Measurements from ENCODE around the gene INCENP. TPM values are rescaled to one million over a fixed set of nuclear protein-coding genes. Genes with fewer than 3 reads are reported as not detected.

The INCENP gene
- total and polyA plus RNA-seq, 8 donors, result 2.6 to 32.1 (median 5.1) TPM

DNA sequence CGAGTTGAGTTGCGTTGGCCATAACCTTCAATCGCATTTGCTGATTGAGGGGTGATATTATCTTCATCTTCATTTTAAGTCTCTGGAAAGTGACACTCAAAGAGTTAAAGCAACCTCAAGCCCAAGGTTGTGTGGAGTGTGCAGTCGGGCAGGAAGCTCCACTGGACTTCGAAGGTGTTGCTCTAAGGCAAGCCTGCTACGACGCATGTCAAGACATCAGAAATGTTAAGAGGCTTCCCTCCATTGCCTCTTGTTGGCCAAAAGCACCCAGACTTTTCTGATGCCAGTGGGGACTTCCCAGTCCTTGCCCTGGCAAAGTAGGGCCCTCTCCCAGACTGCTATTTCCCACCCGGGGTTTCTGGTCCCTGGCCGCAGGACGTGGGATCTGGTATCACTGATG is 42.6 kb downstream of the INCENP start:
- H3K9me3 ChIP-seq, result no peaks in the 10 kb centered on the region
- DNase-seq, result no peak
- no peaks in the 10 kb centered on the region for H3K36me3 ChIP-seq
- WGBS, 5 donors, result 82 to 88% (median 83%) methylated on average over 10 of the region's 10 CpGs
- TF ChIP-seq POLR2A (IDR thresholded peaks at IDR 0.05) (no peak), EP300 (IDR thresholded peaks at IDR 0.05) (no peak), POLR2AphosphoS5 (IDR thresholded peaks at IDR 0.05) (no peak)
- TF ChIP-seq, protein P1, sequence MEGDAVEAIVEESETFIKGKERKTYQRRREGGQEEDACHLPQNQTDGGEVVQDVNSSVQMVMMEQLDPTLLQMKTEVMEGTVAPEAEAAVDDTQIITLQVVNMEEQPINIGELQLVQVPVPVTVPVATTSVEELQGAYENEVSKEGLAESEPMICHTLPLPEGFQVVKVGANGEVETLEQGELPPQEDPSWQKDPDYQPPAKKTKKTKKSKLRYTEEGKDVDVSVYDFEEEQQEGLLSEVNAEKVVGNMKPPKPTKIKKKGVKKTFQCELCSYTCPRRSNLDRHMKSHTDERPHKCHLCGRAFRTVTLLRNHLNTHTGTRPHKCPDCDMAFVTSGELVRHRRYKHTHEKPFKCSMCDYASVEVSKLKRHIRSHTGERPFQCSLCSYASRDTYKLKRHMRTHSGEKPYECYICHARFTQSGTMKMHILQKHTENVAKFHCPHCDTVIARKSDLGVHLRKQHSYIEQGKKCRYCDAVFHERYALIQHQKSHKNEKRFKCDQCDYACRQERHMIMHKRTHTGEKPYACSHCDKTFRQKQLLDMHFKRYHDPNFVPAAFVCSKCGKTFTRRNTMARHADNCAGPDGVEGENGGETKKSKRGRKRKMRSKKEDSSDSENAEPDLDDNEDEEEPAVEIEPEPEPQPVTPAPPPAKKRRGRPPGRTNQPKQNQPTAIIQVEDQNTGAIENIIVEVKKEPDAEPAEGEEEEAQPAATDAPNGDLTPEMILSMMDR (IDR thresholded peaks at IDR 0.05), result no peak
- peaks cover 0 to 5% (median 0%) of the 10 kb centered on the region in 4 donors for H3K4me1 ChIP-seq
- no peak overlapping the region for H3K4me3 ChIP-seq
- intact Hi-C loops (cut with DNase I; ENCODE audit: low total_unique reads), result no loop called here
- H3K27ac ChIP-seq, result no peak overlapping the region
- H3K27me3 ChIP-seq, result peaks cover 0 to 37% (median 0%) of the 10 kb centered on the region in 3 donors

DNA sequence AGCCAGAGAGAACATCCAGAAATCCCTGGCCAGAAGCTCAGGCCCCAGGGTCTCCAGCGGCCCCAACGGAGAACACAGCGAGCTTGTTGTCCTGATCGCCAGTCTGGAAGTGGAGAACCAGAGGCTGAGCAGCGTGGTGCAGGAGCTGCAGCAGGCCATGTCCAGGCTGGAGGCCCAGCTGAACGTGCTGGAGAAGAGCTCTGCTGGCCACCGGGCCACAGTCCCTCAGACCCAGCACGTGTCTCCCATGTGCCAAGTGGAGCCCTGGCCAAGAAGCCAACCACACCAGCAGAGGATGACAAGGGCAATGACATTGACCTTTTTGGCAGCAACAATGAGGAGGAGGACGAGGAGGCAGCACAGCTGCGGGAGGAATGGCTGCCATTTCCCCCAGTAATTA is 45.6 kb downstream of the INCENP start:
- Histone ChIP-seq H3K27me3 (peaks cover 0 to 53% (median 0%) of the 10 kb centered on the region in 3 donors), H3K4me1 (peaks cover 0 to 6% (median 0%) of the 10 kb centered on the region in 4 donors), H3K4me3 (no peak overlapping the region), H3K9me3 (no peaks in the 10 kb centered on the region), H3K36me3 (no peaks in the 10 kb centered on the region), H3K27ac (no peak overlapping the region)
- intact Hi-C loops (cut with DNase I; ENCODE audit: low total_unique reads), result no loop called here
- 63 to 83% (median 79%) methylated on average over 10 of the region's 10 CpGs for WGBS, 5 donors
- TF ChIP-seq, protein P1 (IDR thresholded peaks at IDR 0.05), result no peak
- TF ChIP-seq EP300 (IDR thresholded peaks at IDR 0.05) (no peak), POLR2AphosphoS5 (IDR thresholded peaks at IDR 0.05) (no peak)
- no peak for DNase-seq

DNA sequence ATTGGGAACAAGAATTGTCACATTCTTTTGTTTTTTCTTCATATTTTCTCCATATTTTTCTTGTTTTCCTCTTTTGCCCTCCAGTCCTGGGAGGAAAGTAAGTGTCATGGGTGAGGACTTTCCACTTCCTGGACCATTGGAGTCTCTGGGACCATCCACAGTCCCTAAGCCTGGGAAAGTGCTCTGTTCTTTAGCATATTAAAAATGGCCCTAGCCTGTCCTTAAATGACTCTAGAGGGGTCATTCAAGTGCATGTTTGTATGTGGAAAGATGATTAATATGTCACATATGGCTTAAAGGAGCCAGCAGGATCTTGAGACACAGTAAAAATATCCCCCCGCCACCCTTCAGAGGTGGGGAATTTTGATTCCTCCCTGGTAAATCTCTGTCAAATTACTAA is 46.1 kb downstream of the INCENP start:
- peaks cover 0 to 53% (median 0%) of the 10 kb centered on the region in 3 donors for H3K27me3 ChIP-seq
- H3K36me3 ChIP-seq, result no peaks in the 10 kb centered on the region
- H3K4me1 ChIP-seq, result peaks cover 0 to 6% (median 0%) of the 10 kb centered on the region in 4 donors
- TF ChIP-seq POLR2AphosphoS5 (IDR thresholded peaks at IDR 0.05) (no peak), POLR2A (IDR thresholded peaks at IDR 0.05) (no peak), EP300 (IDR thresholded peaks at IDR 0.05) (no peak)
- TF ChIP-seq, protein P1 (IDR thresholded peaks at IDR 0.05), result no peak
- intact Hi-C loops (cut with DNase I; ENCODE audit: low total_unique reads), result loop anchor here (5.0 kb wide), 1 partner anchor 142 kb away; no protein-coding TSS in a partner anchor
- WGBS, 5 donors, result 67 to 88% (median 79%) methylated on average over 1 of the region's 1 CpG
- DNase-seq, result no peak
- H3K9me3 ChIP-seq, result no peaks in the 10 kb centered on the region
- H3K4me3 ChIP-seq, result no peak overlapping the region
- H3K27ac ChIP-seq, result no peak overlapping the region

DNA sequence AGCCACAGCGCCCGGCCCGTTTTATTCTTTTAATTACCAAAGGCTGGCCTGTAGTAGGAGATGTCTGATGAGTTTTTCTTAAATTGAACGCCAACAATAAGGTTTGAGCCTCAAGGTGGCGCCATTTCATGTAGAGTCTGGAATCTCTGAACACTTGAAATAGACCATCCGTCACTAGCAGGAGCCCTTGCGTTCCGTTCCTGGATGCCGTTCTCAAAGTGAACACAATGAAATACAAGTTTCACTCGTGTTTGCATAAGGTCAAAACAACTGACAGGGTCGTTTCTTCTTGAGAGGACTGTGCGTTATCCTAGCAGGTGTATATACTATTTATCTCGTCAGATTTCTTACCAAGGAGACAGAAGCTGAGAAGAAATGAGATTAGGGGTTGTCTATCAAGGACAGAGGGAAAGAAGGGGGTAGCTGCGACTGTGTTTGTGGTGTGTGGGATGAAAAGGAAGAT is 47.5 kb downstream of the INCENP start:
- Histone ChIP-seq H3K27me3 (peaks cover 0 to 51% (median 0%) of the 10 kb centered on the region in 3 donors), H3K27ac (no peak overlapping the region), H3K36me3 (no peaks in the 10 kb centered on the region), H3K4me3 (no peak overlapping the region), H3K4me1 (peaks cover 0 to 6% (median 0%) of the 10 kb centered on the region in 4 donors), H3K9me3 (no peaks in the 10 kb centered on the region)
- peak; percentile 86 to 90 for DNase-seq
- WGBS, 5 donors, result 3 to 8% (median 5%) methylated on average over 14 of the region's 14 CpGs
- intact Hi-C loops (cut with DNase I; ENCODE audit: low total_unique reads), result loop anchor here (5.0 kb wide), 1 partner anchor 141 kb away; no protein-coding TSS in a partner anchor
- TF ChIP-seq POLR2A (IDR thresholded peaks at IDR 0.05) (no peak), EP300 (IDR thresholded peaks at IDR 0.05) (no peak), POLR2AphosphoS5 (IDR thresholded peaks at IDR 0.05) (peak in 1 of 3 donors; percentile 24)
- TF ChIP-seq, protein P1 (IDR thresholded peaks at IDR 0.05), result peak in 4 of 7 experiments; percentile 29 to 69 (median 60)

All from stomach (tissue), 9 donors.